PC-9 (cell line): ENCODE measurements around the gene GPD1. TPM values are rescaled to one million over a fixed set of nuclear protein-coding genes. Genes with fewer than 3 reads are reported as not detected.

Experiments
- BruUV-seq: library from RNA; stranded (reverse); fragments of 400-500 nt; replicated peaks from 2 replicates; lab custom pipeline; 2021; lab: Mats Ljungman, UMichigan
- CTCF ChIA-PET: fragments of 300-600 bp; sonication (Branson Sonifier 250); formaldehyde crosslinking; loops from one replicate; lab custom pipeline; 2022; ENCODE audit warnings: antibody characterized with exemption; lab: Charles Lee
- POLR2A ChIA-PET: fragments of 300-600 bp; sonication (Branson Sonifier 250); formaldehyde crosslinking; loops from one replicate; lab custom pipeline; 2022; ENCODE audit warnings: antibody characterized with exemption; ENCODE audit not compliant: unreplicated experiment; lab: Charles Lee
- DNase-seq, 2 experiments: peaks; one replicate each; pipeline versions ENCODE4 v3.0.0 to v3.0.0-alpha.2; 2015 to 2022; ENCODE audit warnings: mixed read lengths in 1 of 2
- H2AFZ ChIP-seq: fragments of 200-600 bp; sonication (generic); 2 replicates; pipeline ENCODE4 v1.8.1; 2017; ENCODE audit warnings: antibody characterized with exemption
- H3F3A ChIP-seq: fragments of 200-600 bp; sonication (generic); 2 replicates; pipeline ENCODE4 v1.8.1; 2017; ENCODE audit warnings: antibody characterized with exemption, mild to moderate bottlenecking, low read depth; ENCODE audit not compliant: insufficient read depth
- H3K27ac ChIP-seq: fragments of 200-600 bp; sonication (generic); 2 replicates; pipeline ENCODE4 v1.6.1; 2016; ENCODE audit warnings: mixed run types
- H3K27me3 ChIP-seq: fragments of 200-600 bp; sonication (generic); 2 replicates; pipeline ENCODE4 v1.6.1; 2016; ENCODE audit warnings: low read depth, mixed run types; ENCODE audit not compliant: insufficient read depth
- H3K36me3 ChIP-seq: fragments of 200-600 bp; sonication (generic); 2 replicates; pipeline ENCODE4 v1.6.1; 2016; ENCODE audit warnings: low read depth, mixed run types
- H3K4me1 ChIP-seq: fragments of 200-600 bp; sonication (generic); replicated peaks from 2 replicates; pipeline ENCODE4 v1.6.1; 2016; ENCODE audit warnings: mixed run types; ENCODE audit not compliant: insufficient read depth
- H3K4me2 ChIP-seq: fragments of 200-600 bp; sonication (generic); 2 replicates; pipeline ENCODE4 v1.6.1; 2017; ENCODE audit warnings: mixed run types
- H3K4me3 ChIP-seq: fragments of 200-600 bp; sonication (generic); 2 replicates; pipeline ENCODE4 v1.6.1; 2016; ENCODE audit warnings: mixed run types
- H3K79me2 ChIP-seq: fragments of 200-600 bp; sonication (generic); 2 replicates; pipeline ENCODE4 v1.6.1; 2017; ENCODE audit warnings: low read depth, mixed run types
- H3K9me2 ChIP-seq: fragments of 200-600 bp; sonication (generic); 2 replicates; pipeline ENCODE4 v1.8.1; 2017; ENCODE audit warnings: mild to moderate bottlenecking; ENCODE audit not compliant: insufficient read depth
- H3K9me3 ChIP-seq: fragments of 200-600 bp; sonication (generic); 2 replicates; pipeline ENCODE4 v1.8.1; 2016; ENCODE audit warnings: low read depth; ENCODE audit not compliant: insufficient read depth
- H4K20me1 ChIP-seq: fragments of 200-600 bp; sonication (generic); 2 replicates; pipeline ENCODE4 v1.8.1; 2017; ENCODE audit not compliant: insufficient read depth
- EZH2 ChIP-seq: fragments of 200-600 bp; sonication (generic); IDR thresholded peaks from 2 replicates; pipeline ENCODE4 v1.8.0; 2017; ENCODE audit warnings: antibody characterized with exemption, low read depth
- intact Hi-C: fragments of 100-400 bp; cut with micrococcal nuclease; formaldehyde crosslinking; loops from one replicate; pipeline ENCODE4 v1.10.0; 2022; ENCODE audit not compliant: unreplicated experiment
- total RNA-seq: library from RNA; stranded (reverse); gene quantifications from 2 replicates; pipeline ENCODE4 v1.2.3, GENCODE V29; 2021
- TF ChIP-seq, protein P1 (sequence below): fragments of 200-600 bp; sonication (generic); conservative IDR thresholded peaks from 2 replicates; pipeline ENCODE4 v1.6.1; 2017; ENCODE audit warnings: mixed run types, antibody characterized with exemption, mild to moderate bottlenecking, moderate library complexity

The GPD1 gene
- total RNA-seq, 1 experiment from 2014 or later = 0.24 TPM

- H3K4me2 ChIP-seq = no peak overlapping the region
- H3K9me3 ChIP-seq = no peaks in the 10 kb centered on the region
- intact Hi-C loops = no loop called here
- TF ChIP-seq, protein P1, sequence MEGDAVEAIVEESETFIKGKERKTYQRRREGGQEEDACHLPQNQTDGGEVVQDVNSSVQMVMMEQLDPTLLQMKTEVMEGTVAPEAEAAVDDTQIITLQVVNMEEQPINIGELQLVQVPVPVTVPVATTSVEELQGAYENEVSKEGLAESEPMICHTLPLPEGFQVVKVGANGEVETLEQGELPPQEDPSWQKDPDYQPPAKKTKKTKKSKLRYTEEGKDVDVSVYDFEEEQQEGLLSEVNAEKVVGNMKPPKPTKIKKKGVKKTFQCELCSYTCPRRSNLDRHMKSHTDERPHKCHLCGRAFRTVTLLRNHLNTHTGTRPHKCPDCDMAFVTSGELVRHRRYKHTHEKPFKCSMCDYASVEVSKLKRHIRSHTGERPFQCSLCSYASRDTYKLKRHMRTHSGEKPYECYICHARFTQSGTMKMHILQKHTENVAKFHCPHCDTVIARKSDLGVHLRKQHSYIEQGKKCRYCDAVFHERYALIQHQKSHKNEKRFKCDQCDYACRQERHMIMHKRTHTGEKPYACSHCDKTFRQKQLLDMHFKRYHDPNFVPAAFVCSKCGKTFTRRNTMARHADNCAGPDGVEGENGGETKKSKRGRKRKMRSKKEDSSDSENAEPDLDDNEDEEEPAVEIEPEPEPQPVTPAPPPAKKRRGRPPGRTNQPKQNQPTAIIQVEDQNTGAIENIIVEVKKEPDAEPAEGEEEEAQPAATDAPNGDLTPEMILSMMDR = no peak
- TF ChIP-seq EZH2 = no peak
- no peaks in the 10 kb centered on the region for H3K36me3 ChIP-seq
- H4K20me1 ChIP-seq = no peaks in the 10 kb centered on the region
- peaks cover 5% of the 10 kb centered on the region for H3K79me2 ChIP-seq
- H2AFZ ChIP-seq = no peak overlapping the region
- peaks cover 38% of the 10 kb centered on the region for H3F3A ChIP-seq
- BruUV-seq = no TSS peak
- POLR2A ChIA-PET = interaction anchor here (0.6 kb wide), 1 partner anchor 485 kb away, joined by 6 read pairs; no protein-coding TSS in a partner anchor
- H3K4me1 ChIP-seq = peaks cover 32% of the 10 kb centered on the region
- H3K4me3 ChIP-seq = no peak overlapping the region
- no peaks in the 10 kb centered on the region for H3K27me3 ChIP-seq
- no peak for DNase-seq
- H3K27ac ChIP-seq = no peak overlapping the region
- no peaks in the 10 kb centered on the region for H3K9me2 ChIP-seq
- CTCF ChIA-PET = interaction anchor here (0.6 kb wide), 1 partner anchor 65 kb away, joined by 11 read pairs; no protein-coding TSS in a partner anchor
Measured at GRCh38 chr12:50107416-50108268, 3.8 kb downstream of the GPD1 start.

- Histone ChIP-seq H4K20me1 (peaks cover 5% of the 10 kb centered on the region), H3K36me3 (no peaks in the 10 kb centered on the region), H3K27me3 (no peaks in the 10 kb centered on the region), H3K9me3 (no peaks in the 10 kb centered on the region), H3K79me2 (peaks cover 22% of the 10 kb centered on the region), H3K4me2 (peak overlapping the region; percentile 75), H3K4me1 (peaks cover 41% of the 10 kb centered on the region), H2AFZ (no peak overlapping the region), H3F3A (peaks cover 38% of the 10 kb centered on the region), H3K9me2 (no peaks in the 10 kb centered on the region), H3K27ac (peak overlapping the region; percentile 80), H3K4me3 (peak overlapping the region; percentile 41; the same call in 1 of the 2 replicates)
- intact Hi-C loops = no loop called here
- TF ChIP-seq EZH2 = no peak
- TF ChIP-seq, protein P1 = no peak
- no peak for DNase-seq
- BruUV-seq = no TSS peak
- POLR2A ChIA-PET = no interaction called here
- CTCF ChIA-PET = interaction anchor here (0.5 to 4.1 kb wide), 3 partner anchors 20 to 817 kb away, joined by 5 to 21 read pairs (median 8); partner anchors contain the start of gene SMARCD1
Measured at GRCh38 chr12:50109319-50109718, 5.5 kb downstream of the GPD1 start.

DNA sequence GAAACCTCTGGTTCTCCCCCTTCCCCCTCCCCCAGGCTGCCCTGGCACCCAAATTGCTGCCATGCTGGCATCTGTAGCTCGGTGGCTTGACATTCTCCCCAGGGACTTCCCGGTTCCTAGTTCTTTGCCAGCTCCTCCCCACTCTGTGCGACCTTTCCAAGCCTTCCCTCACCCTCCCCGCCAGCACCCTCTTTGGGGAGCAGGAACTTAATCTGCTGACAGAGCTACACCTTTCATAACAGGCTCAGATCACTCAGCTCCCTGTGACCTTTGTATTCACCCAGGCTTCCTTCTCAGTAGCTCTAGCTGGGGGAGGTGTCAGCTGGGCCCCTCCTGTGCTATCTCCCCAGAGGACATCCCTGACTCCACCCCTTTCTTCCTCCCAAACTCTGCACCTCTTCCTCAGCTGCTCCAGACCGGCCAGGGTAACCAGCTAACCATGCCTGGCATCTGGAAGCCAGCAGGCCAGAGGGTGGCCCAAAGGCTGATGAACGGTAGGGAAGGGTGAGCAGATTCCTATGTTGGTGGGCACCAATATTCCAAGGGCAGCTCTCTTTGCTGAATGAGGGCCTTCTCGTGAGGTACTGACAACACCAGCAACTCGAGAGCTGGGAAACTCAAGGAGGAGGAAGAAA lies 6.4 kb downstream of the GPD1 start:
- DNase-seq = peak; percentile 44 to 64
- peak overlapping the region; percentile 75 for H3K4me2 ChIP-seq
- peak overlapping the region; percentile 67 for H2AFZ ChIP-seq
- ChIA-PET CTCF (interaction anchor here (0.6 to 4.1 kb wide), 10 partner anchors 14 to 502 kb away, joined by 3 to 21 read pairs (median 4); partner anchors contain the start of genes DIP2B and SMARCD1), POLR2A (interaction anchor here (0.5 to 1.4 kb wide), 13 partner anchors 20 to 824 kb away, joined by 3 to 21 read pairs (median 4); partner anchors contain the start of genes CERS5, LARP4 and SMARCD1)
- no peaks in the 10 kb centered on the region for H3K36me3 ChIP-seq
- no peaks in the 10 kb centered on the region for H3K9me3 ChIP-seq
- peak overlapping the region; percentile 41; the same call in 1 of the 2 replicates for H3K4me3 ChIP-seq
- peaks cover 10% of the 10 kb centered on the region for H4K20me1 ChIP-seq
- H3F3A ChIP-seq = peaks cover 38% of the 10 kb centered on the region
- peaks cover 30% of the 10 kb centered on the region for H3K79me2 ChIP-seq
- TSS peak; percentile 29 for BruUV-seq
- no peak for TF ChIP-seq EZH2
- TF ChIP-seq, protein P1 = no peak
- H3K9me2 ChIP-seq = no peaks in the 10 kb centered on the region
- no peaks in the 10 kb centered on the region for H3K27me3 ChIP-seq
- H3K27ac ChIP-seq = peak overlapping the region; percentile 80
- intact Hi-C loops = loop anchor here (2.0 kb wide), 3 partner anchors 25 to 145 kb away; partner anchors contain the start of genes CERS5 and SMARCD1
- peaks cover 43% of the 10 kb centered on the region for H3K4me1 ChIP-seq
